ENCODE measurements around the gene PSMA1.

DNA sequence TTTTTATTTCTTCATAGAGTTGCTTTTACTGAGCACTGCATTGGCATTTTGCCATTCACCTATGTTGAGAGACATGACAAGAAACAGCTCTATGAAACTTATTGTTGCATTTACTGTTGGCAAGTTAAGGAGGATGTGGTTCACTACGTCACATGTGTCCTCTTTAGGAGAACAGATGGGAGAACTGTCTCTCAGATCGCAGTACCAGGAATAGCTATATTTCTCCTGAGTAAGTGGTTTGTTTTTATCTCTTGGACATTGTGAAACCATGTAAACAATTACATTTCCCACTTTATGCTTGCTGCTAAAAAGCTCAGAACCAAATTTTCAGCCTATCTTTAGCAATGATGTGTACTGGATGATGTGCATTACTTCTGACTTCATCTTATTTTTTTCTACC lies 34.8 kb upstream of the PSMA1 start:
- no peak for TF ChIP-seq EP300 (conservative IDR thresholded peaks at IDR 0.05; ENCODE audit: poor library complexity, severe bottlenecking)
- TF ChIP-seq, protein P1, sequence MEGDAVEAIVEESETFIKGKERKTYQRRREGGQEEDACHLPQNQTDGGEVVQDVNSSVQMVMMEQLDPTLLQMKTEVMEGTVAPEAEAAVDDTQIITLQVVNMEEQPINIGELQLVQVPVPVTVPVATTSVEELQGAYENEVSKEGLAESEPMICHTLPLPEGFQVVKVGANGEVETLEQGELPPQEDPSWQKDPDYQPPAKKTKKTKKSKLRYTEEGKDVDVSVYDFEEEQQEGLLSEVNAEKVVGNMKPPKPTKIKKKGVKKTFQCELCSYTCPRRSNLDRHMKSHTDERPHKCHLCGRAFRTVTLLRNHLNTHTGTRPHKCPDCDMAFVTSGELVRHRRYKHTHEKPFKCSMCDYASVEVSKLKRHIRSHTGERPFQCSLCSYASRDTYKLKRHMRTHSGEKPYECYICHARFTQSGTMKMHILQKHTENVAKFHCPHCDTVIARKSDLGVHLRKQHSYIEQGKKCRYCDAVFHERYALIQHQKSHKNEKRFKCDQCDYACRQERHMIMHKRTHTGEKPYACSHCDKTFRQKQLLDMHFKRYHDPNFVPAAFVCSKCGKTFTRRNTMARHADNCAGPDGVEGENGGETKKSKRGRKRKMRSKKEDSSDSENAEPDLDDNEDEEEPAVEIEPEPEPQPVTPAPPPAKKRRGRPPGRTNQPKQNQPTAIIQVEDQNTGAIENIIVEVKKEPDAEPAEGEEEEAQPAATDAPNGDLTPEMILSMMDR (IDR thresholded peaks at IDR 0.05; ENCODE audit: poor library complexity, severe bottlenecking) = no peak
- TF ChIP-seq RAD21 (conservative IDR thresholded peaks at IDR 0.05) = no peak
- TF ChIP-seq POLR2AphosphoS5 (IDR thresholded peaks at IDR 0.05) = no peak
- no peak for TF ChIP-seq EZH2 (IDR thresholded peaks at IDR 0.05; ENCODE audit: borderline replicate concordance, insufficient read depth, low read length, poor library complexity, severe bottlenecking)
- TF ChIP-seq TAF1 (IDR thresholded peaks at IDR 0.05; ENCODE audit: low read depth) = no peak

Measured in neural cell (in vitro differentiated cells).